ENCODE measurements around the gene TUSC2.

The TUSC2 gene

DNA sequence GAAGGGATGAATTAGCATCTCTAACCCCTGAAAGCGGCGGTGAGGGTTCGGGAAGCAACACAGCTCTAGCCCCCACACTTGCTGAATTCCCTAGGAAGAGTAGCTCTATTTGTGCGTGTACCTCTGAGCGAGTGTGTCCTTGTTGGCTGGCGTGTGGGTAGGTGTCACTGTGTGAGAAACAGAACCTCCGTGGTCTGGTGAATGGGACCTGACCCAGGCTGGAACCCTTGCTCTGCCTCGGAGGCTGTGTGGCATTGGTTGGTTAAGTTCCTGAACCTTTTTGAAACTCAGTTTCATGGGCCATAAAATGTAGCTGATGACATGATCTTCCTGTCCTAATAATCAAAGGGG is 31.7 kb upstream of the TUSC2 start:
- peak overlapping the region; percentile 51 for H4K8ac ChIP-seq (ENCODE audit: low read depth, low read length)
- H3K4me3 ChIP-seq (ENCODE audit: low read depth, low read length), result peak overlapping the region; percentile 16
- H3K14ac ChIP-seq (ENCODE audit: low read length), result no peak overlapping the region
- no peak overlapping the region for H4K12ac ChIP-seq (ENCODE audit: low read depth, low read length)
- no peak overlapping the region for H2BK120ac ChIP-seq (ENCODE audit: insufficient read depth, low read length, poor library complexity)
- no peak for DNase-seq
- no peak overlapping the region for H4K91ac ChIP-seq (ENCODE audit: low read depth, low read length)
- no peak overlapping the region for H2BK5ac ChIP-seq (ENCODE audit: low read depth, low read length, poor library complexity)
- H2BK12ac ChIP-seq (ENCODE audit: low read length), result no peak overlapping the region
- no peaks in the 10 kb centered on the region for H3K9me3 ChIP-seq (ENCODE audit: insufficient read depth, low read depth, low read length)
- no peak overlapping the region for H3K18ac ChIP-seq (ENCODE audit: low read length)
- peaks cover 16% of the 10 kb centered on the region for H3K79me2 ChIP-seq (ENCODE audit: control insufficient read depth, insufficient read depth, low read length, poor library complexity)
- H2AFZ ChIP-seq (ENCODE audit: insufficient read depth, low read length, poor library complexity), result peak overlapping the region; percentile 19
- peaks cover 5% of the 10 kb centered on the region for H3K79me1 ChIP-seq (ENCODE audit: low read length)
- no peak overlapping the region for H3K9ac ChIP-seq (ENCODE audit: low read length)
- no peak overlapping the region for H3K23ac ChIP-seq (ENCODE audit: low read length)
- peaks cover 21 to 28% of the 10 kb centered on the region in 2 experiments for H3K36me3 ChIP-seq (ENCODE audit: control insufficient read depth in 1 of 2, insufficient read depth in 2 of 2, low read length in 2 of 2)
- no peak overlapping the region for H3K27ac ChIP-seq (ENCODE audit: low read depth, low read length)
- no peak overlapping the region for H2AK5ac ChIP-seq (ENCODE audit: low read length)
- peak overlapping the region; percentile 59 for H3K4me2 ChIP-seq (ENCODE audit: low read length)
- H3K27me3 ChIP-seq (ENCODE audit: insufficient read depth, low read length), result no peaks in the 10 kb centered on the region
- no CpG with 5 or more reads among the region's 8 CpGs for WGBS (ENCODE audit: extremely low coverage, insufficient coverage, insufficient read length)
- no peak overlapping the region for H3K4ac ChIP-seq (ENCODE audit: low read depth, low read length)
- H3K4me1 ChIP-seq (ENCODE audit: control insufficient read depth in 1 of 2, insufficient read depth in 2 of 2, low read length in 2 of 2), result peaks cover 25 to 37% of the 10 kb centered on the region in 2 experiments

GRCh38 chr3:50358911-50359759 is 31.1 kb upstream of the TUSC2 start, which contains the start of gene TMEM115:
TSS of gene TMEM115 (minus strand) at chr3:50359521. CDS start at chr3:50359063, 458 bp downstream.
- Histone ChIP-seq H3K14ac (ENCODE audit: low read length) (peak within 1 kb of the TSS; percentile 95), H2BK12ac (ENCODE audit: low read length) (no peak within 1 kb of the TSS)

GRCh38 chr3:50358355-50358910 is 30.4 kb upstream of the TUSC2 start:
- Histone ChIP-seq H2BK12ac (ENCODE audit: low read length) (no peak overlapping the region), H3K79me1 (ENCODE audit: low read length) (peaks cover 4% of the 10 kb centered on the region), H2BK120ac (ENCODE audit: insufficient read depth, low read length, poor library complexity) (no peak overlapping the region), H4K12ac (ENCODE audit: low read depth, low read length) (peak overlapping the region; percentile 12), H3K9me3 (ENCODE audit: insufficient read depth, low read depth, low read length) (no peaks in the 10 kb centered on the region), H3K4ac (ENCODE audit: low read depth, low read length) (peak overlapping the region; percentile 73), H3K79me2 (ENCODE audit: control insufficient read depth, insufficient read depth, low read length, poor library complexity) (peaks cover 15% of the 10 kb centered on the region), H3K18ac (ENCODE audit: low read length) (no peak overlapping the region), H2BK5ac (ENCODE audit: low read depth, low read length, poor library complexity) (no peak overlapping the region), H3K14ac (ENCODE audit: low read length) (peak overlapping the region; percentile 95), H3K27ac (ENCODE audit: low read depth, low read length) (no peak overlapping the region), H2AFZ (ENCODE audit: insufficient read depth, low read length, poor library complexity) (no peak overlapping the region), H3K27me3 (ENCODE audit: insufficient read depth, low read length) (no peaks in the 10 kb centered on the region), H4K8ac (ENCODE audit: low read depth, low read length) (peak overlapping the region; percentile 98), H2AK5ac (ENCODE audit: low read length) (peak overlapping the region; percentile 85), H4K91ac (ENCODE audit: low read depth, low read length) (no peak overlapping the region), H3K4me1 (ENCODE audit: control insufficient read depth in 1 of 2, insufficient read depth in 2 of 2, low read length in 2 of 2) (peaks cover 18 to 33% of the 10 kb centered on the region in 2 experiments), H3K4me2 (ENCODE audit: low read length) (peak overlapping the region; percentile 88), H3K4me3 (ENCODE audit: low read depth, low read length) (peak overlapping the region; percentile 94), H3K23ac (ENCODE audit: low read length) (no peak overlapping the region), H3K36me3 (ENCODE audit: control insufficient read depth in 1 of 2, insufficient read depth in 2 of 2, low read length in 2 of 2) (peaks cover 33 to 41% of the 10 kb centered on the region in 2 experiments), H3K9ac (ENCODE audit: low read length) (peak overlapping the region; percentile 92)
- no CpG with 5 or more reads among the region's 24 CpGs for WGBS (ENCODE audit: extremely low coverage, insufficient coverage, insufficient read length)
- DNase-seq, result no peak

More at GRCh38 chr3:50358911-50359759, 31.1 kb upstream of the TUSC2 start, which contains the start of gene TMEM115:
- peak within 1 kb of the TSS; percentile 88 for H3K4me2 ChIP-seq (ENCODE audit: low read length)
- peak within 1 kb of the TSS; percentile 94 for H3K4me3 ChIP-seq (ENCODE audit: low read depth, low read length)
- peaks cover 4% of the 10 kb centered on the region for H3K79me1 ChIP-seq (ENCODE audit: low read length)
- peak within 1 kb of the TSS; percentile 73 for H3K4ac ChIP-seq (ENCODE audit: low read depth, low read length)
- H2BK120ac ChIP-seq (ENCODE audit: insufficient read depth, low read length, poor library complexity), result peak within 1 kb of the TSS; percentile 81
- H2BK5ac ChIP-seq (ENCODE audit: low read depth, low read length, poor library complexity), result peak within 1 kb of the TSS; percentile 39
- peaks cover 27 to 34% of the 10 kb centered on the region in 2 experiments for H3K36me3 ChIP-seq (ENCODE audit: control insufficient read depth in 1 of 2, insufficient read depth in 2 of 2, low read length in 2 of 2)
- H3K23ac ChIP-seq (ENCODE audit: low read length), result no peak within 1 kb of the TSS
- no peaks in the 10 kb centered on the region for H3K9me3 ChIP-seq (ENCODE audit: insufficient read depth, low read depth, low read length)
- H3K9ac ChIP-seq (ENCODE audit: low read length), result peak within 1 kb of the TSS; percentile 92
- DNase-seq, result peak; percentile 94 to 96
- H3K27me3 ChIP-seq (ENCODE audit: insufficient read depth, low read length), result no peaks in the 10 kb centered on the region
- peak within 1 kb of the TSS; percentile 93 for H4K12ac ChIP-seq (ENCODE audit: low read depth, low read length)
- H3K79me2 ChIP-seq (ENCODE audit: control insufficient read depth, insufficient read depth, low read length, poor library complexity), result peaks cover 15% of the 10 kb centered on the region
- no CpG with 5 or more reads among the region's 64 CpGs for WGBS (ENCODE audit: extremely low coverage, insufficient coverage, insufficient read length)
- peak within 1 kb of the TSS; percentile 98 for H4K8ac ChIP-seq (ENCODE audit: low read depth, low read length)
- H2AK5ac ChIP-seq (ENCODE audit: low read length), result peak within 1 kb of the TSS; percentile 85
- peaks cover 19 to 33% of the 10 kb centered on the region in 2 experiments for H3K4me1 ChIP-seq (ENCODE audit: control insufficient read depth in 1 of 2, insufficient read depth in 2 of 2, low read length in 2 of 2)
- H4K91ac ChIP-seq (ENCODE audit: low read depth, low read length), result peak within 1 kb of the TSS; percentile 91
- no peak within 1 kb of the TSS for H3K27ac ChIP-seq (ENCODE audit: low read depth, low read length)
- peak within 1 kb of the TSS; percentile 87 for H2AFZ ChIP-seq (ENCODE audit: insufficient read depth, low read length, poor library complexity)
- H3K18ac ChIP-seq (ENCODE audit: low read length), result peak within 1 kb of the TSS; percentile 94

DNA sequence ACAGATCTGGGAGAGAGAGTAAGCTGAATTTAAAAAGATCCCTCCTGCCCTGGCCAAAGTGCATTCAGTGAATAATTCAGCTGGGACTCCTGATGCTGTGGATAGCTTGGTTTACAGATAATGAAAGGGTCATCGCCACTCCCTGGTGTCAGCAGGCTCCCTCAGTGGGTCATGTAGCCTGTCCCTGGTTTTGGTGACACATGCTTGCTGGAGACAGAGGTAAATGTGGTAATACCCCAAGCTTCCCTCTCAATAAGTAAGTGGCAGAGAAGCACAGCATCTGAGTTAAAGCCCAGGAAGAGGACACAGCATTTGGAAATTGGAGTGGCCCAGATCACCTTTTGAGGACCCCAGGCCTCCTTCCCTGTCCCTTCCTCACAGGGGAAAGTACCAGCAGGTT is 29.5 kb upstream of the TUSC2 start:
- no peak overlapping the region for H4K12ac ChIP-seq (ENCODE audit: low read depth, low read length)
- no peak overlapping the region for H3K23ac ChIP-seq (ENCODE audit: low read length)
- H3K4me1 ChIP-seq (ENCODE audit: control insufficient read depth in 1 of 2, insufficient read depth in 2 of 2, low read length in 2 of 2), result peaks cover 18 to 33% of the 10 kb centered on the region in 2 experiments
- H2AFZ ChIP-seq (ENCODE audit: insufficient read depth, low read length, poor library complexity), result no peak overlapping the region
- peaks cover 4% of the 10 kb centered on the region for H3K79me1 ChIP-seq (ENCODE audit: low read length)
- H2AK5ac ChIP-seq (ENCODE audit: low read length), result no peak overlapping the region
- H3K4me3 ChIP-seq (ENCODE audit: low read depth, low read length), result no peak overlapping the region
- peaks cover 36 to 46% of the 10 kb centered on the region in 2 experiments for H3K36me3 ChIP-seq (ENCODE audit: control insufficient read depth in 1 of 2, insufficient read depth in 2 of 2, low read length in 2 of 2)
- peak overlapping the region; percentile 88 for H3K4me2 ChIP-seq (ENCODE audit: low read length)
- H3K79me2 ChIP-seq (ENCODE audit: control insufficient read depth, insufficient read depth, low read length, poor library complexity), result peaks cover 15% of the 10 kb centered on the region
- H4K8ac ChIP-seq (ENCODE audit: low read depth, low read length), result no peak overlapping the region
- no peak overlapping the region for H2BK5ac ChIP-seq (ENCODE audit: low read depth, low read length, poor library complexity)
- H4K91ac ChIP-seq (ENCODE audit: low read depth, low read length), result no peak overlapping the region
- H3K14ac ChIP-seq (ENCODE audit: low read length), result no peak overlapping the region
- no peaks in the 10 kb centered on the region for H3K27me3 ChIP-seq (ENCODE audit: insufficient read depth, low read length)
- no peak overlapping the region for H3K18ac ChIP-seq (ENCODE audit: low read length)
- DNase-seq, result no peak
- H2BK12ac ChIP-seq (ENCODE audit: low read length), result no peak overlapping the region
- H3K27ac ChIP-seq (ENCODE audit: low read depth, low read length), result no peak overlapping the region
- WGBS (ENCODE audit: extremely low coverage, insufficient coverage, insufficient read length), result no CpG with 5 or more reads among the region's 1 CpG
- peak overlapping the region; percentile 73 for H3K4ac ChIP-seq (ENCODE audit: low read depth, low read length)
- no peak overlapping the region for H2BK120ac ChIP-seq (ENCODE audit: insufficient read depth, low read length, poor library complexity)
- peak overlapping the region; percentile 43 for H3K9ac ChIP-seq (ENCODE audit: low read length)
- H3K9me3 ChIP-seq (ENCODE audit: insufficient read depth, low read depth, low read length), result no peaks in the 10 kb centered on the region
